ENCODE results near the gene APOBEC3H. TPM values are rescaled to one million over a fixed set of nuclear protein-coding genes. Genes with fewer than 3 reads are reported as not detected.

The APOBEC3H gene
- total and polyA plus RNA-seq, 4 experiments from 2014 or later = 5.7 to 8.5 (median 6.9) TPM

DNA sequence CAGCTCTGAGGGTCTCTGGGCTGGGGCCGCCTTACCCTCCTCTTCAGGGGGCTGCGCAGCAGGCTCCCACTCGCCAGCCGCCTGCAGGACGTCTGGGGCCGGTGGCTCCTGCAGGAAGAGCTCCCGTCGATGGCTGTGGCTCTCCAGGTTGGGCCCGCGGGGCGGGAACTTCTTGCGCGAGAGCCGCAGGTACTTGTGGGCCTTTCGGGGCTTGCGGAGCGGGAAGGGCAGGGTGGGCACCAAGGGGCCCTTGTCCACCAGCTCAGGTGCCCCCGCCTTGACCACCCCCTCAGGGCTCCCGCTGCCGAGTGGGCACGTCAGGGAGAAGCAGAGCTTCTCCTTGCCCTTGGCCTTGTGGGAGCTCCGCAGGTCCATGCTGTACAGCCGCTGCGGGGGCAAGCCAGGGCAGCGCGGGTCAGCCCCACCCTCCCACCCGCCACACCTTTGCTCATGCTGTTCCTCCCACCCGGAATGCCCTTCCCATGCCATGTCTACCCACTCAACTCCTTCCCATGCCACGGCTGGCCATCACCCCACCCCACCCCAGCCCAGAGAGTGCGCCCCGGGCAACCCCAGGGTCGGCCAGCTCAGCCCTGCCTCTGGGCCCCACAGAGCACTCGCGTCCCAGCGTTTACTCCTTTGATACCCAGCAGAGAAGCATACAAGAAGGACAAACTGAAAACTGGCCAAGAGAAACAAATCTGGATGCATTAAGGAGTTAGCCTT lies 37.5 kb downstream of the APOBEC3H start:
- DNase-seq = no peak
- Histone ChIP-seq H3K9me3 (ENCODE audit: control insufficient read depth in 1 of 2, low read length in 2 of 2) (no peaks in the 10 kb centered on the region), H3K4me1 (ENCODE audit: insufficient read depth, low read length) (no peaks in the 10 kb centered on the region), H3K4me3 (ENCODE audit: low read length in 2 of 2) (no peak overlapping the region), H3K27ac (ENCODE audit: low read depth, low read length) (no peak overlapping the region), H3K27me3 (ENCODE audit: insufficient read depth, low read length) (no peaks in the 10 kb centered on the region), H3K36me3 (ENCODE audit: insufficient read depth, low read length) (peaks cover 12% of the 10 kb centered on the region)
- peaks cover 19 to 38% of the 10 kb centered on the region in 2 donors for H3K36me3 Mint-ChIP-seq
- intact Hi-C loops (cut with micrococcal nuclease) = no loop called here
- ChIA-PET POLR2A (ENCODE audit: partially characterized antibody) (interaction anchor here (0.9 to 2.1 kb wide), 5 partner anchors 9 to 182 kb away, joined by 3 to 7 read pairs (median 4); partner anchors contain the start of gene CBX7), CTCF (ENCODE audit: partially characterized antibody) (interaction anchor here (1.1 to 1.8 kb wide), 6 partner anchors 9 to 181 kb away, joined by 3 to 9 read pairs (median 4); no protein-coding TSS in a partner anchor)
- H3K27ac Mint-ChIP-seq = no peak overlapping the region
- H3K27me3 Mint-ChIP-seq = no peaks in the 10 kb centered on the region
- H3K9me3 Mint-ChIP-seq = no peaks in the 10 kb centered on the region
- H3K4me1 Mint-ChIP-seq = peaks cover 0 to 3% (median under 1%) of the 10 kb centered on the region in 4 donors
- H3K4me3 Mint-ChIP-seq = no peak overlapping the region

DNA sequence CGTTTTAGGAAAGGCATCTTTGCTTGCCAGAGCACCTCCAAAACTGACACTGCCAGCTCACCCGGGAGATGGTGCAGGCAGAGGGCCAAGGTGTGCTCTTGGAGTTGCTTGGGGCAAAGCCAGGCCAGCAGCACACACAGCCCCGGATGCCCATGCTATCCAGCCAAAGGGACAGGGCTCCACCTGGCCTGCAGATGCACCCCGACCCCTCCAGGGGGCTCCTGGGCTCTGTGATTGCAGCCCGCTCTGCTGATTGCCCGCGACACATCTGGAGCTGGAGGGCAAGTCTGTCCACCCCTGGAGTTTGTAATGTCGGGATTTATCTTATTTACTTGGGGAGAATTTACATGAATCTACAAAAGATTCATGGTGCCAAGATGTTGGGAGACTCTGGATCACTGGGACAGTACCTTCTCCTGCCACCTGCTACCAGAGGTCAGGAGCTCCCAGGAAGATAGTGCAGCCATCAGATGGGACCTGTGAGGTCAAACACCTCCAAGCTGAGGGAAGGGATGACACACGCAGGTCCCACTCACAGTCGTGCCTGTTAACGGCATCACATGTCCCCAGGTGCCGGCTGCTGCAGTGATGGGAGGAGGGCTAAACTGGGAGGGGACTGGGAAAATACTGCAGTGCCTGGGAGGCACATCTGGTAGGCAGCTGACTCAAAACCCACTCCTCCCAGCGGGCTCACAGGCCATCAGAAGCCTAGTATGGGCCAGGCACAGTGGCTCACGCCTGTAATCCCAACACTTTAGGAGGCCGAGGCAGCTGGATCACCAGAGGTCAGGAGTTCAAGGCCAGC lies 38.2 kb downstream of the APOBEC3H start:
- POLR2A ChIA-PET (ENCODE audit: partially characterized antibody) = interaction anchor here (0.6 to 2.1 kb wide), 6 partner anchors 8 to 1076 kb away, joined by 3 to 7 read pairs (median 4); partner anchors contain the start of genes CBX7 and RPL3
- H3K36me3 Mint-ChIP-seq = peaks cover 14 to 43% of the 10 kb centered on the region in 2 donors
- peak in 1 of 5 donors; percentile 29 for DNase-seq
- Histone ChIP-seq H3K4me1 (ENCODE audit: insufficient read depth, low read length) (no peaks in the 10 kb centered on the region), H3K27ac (ENCODE audit: low read depth, low read length) (no peak overlapping the region), H3K4me3 (ENCODE audit: low read length in 2 of 2) (no peak overlapping the region), H3K36me3 (ENCODE audit: insufficient read depth, low read length) (peaks cover 12% of the 10 kb centered on the region), H3K9me3 (ENCODE audit: control insufficient read depth in 1 of 2, low read length in 2 of 2) (no peaks in the 10 kb centered on the region), H3K27me3 (ENCODE audit: insufficient read depth, low read length) (no peaks in the 10 kb centered on the region)
- CTCF ChIA-PET (ENCODE audit: partially characterized antibody) = interaction anchor here (0.8 to 1.8 kb wide), 7 partner anchors 8 to 182 kb away, joined by 3 to 9 read pairs (median 4); no protein-coding TSS in a partner anchor
- no peaks in the 10 kb centered on the region for H3K9me3 Mint-ChIP-seq
- H3K4me3 Mint-ChIP-seq = no peak overlapping the region
- no peak overlapping the region for H3K27ac Mint-ChIP-seq
- H3K27me3 Mint-ChIP-seq = no peaks in the 10 kb centered on the region
- intact Hi-C loops (cut with micrococcal nuclease) = no loop called here
- peaks cover 0 to 6% (median 3%) of the 10 kb centered on the region in 4 donors for H3K4me1 Mint-ChIP-seq

DNA sequence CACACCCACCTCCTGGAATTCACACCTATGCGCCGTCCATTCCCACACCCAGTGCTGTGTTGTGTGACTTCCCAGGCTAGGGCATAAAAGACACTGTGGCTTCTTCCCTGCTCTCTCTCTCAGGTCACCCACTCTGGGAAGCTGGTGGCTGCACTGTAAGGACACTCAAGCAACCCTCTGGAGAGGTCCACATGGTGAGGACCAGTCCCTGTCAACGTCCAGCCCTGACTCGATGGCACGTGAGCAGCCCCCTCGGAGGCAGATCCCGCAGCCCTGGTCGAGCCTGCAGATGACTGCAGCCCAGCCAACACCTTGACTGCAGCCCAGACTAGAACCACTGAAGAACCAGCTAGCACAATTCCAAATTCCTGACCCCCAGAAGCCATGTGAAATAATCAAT lies 39.3 kb downstream of the APOBEC3H start:
- no peak for DNase-seq
- H3K4me1 Mint-ChIP-seq = peaks cover 0 to 6% (median 3%) of the 10 kb centered on the region in 4 donors
- no peak overlapping the region for H3K4me3 Mint-ChIP-seq
- H3K27ac ChIP-seq (ENCODE audit: low read depth, low read length) = no peak overlapping the region
- H3K27ac Mint-ChIP-seq = peak overlapping the region in 3 of 7 donors; percentile 25 to 41 (median 31)
- no peaks in the 10 kb centered on the region for H3K9me3 ChIP-seq (ENCODE audit: control insufficient read depth in 1 of 2, low read length in 2 of 2)
- peaks cover 11 to 36% of the 10 kb centered on the region in 2 donors for H3K36me3 Mint-ChIP-seq
- no peaks in the 10 kb centered on the region for H3K4me1 ChIP-seq (ENCODE audit: insufficient read depth, low read length)
- H3K9me3 Mint-ChIP-seq = no peaks in the 10 kb centered on the region
- intact Hi-C loops (cut with micrococcal nuclease) = no loop called here
- ChIA-PET POLR2A (ENCODE audit: partially characterized antibody) (interaction anchor here (1.6 to 2.1 kb wide), 2 partner anchors 7 to 183 kb away, joined by 6 to 7 read pairs; partner anchors contain the start of gene RPL3), CTCF (ENCODE audit: partially characterized antibody) (interaction anchor here (0.6 to 1.8 kb wide), 4 partner anchors 12 to 179 kb away, joined by 3 to 9 read pairs (median 4); no protein-coding TSS in a partner anchor)
- no peak overlapping the region for H3K4me3 ChIP-seq (ENCODE audit: low read length in 2 of 2)
- H3K36me3 ChIP-seq (ENCODE audit: insufficient read depth, low read length) = peaks cover 12% of the 10 kb centered on the region
- H3K27me3 Mint-ChIP-seq = no peaks in the 10 kb centered on the region
- H3K27me3 ChIP-seq (ENCODE audit: insufficient read depth, low read length) = no peaks in the 10 kb centered on the region

DNA sequence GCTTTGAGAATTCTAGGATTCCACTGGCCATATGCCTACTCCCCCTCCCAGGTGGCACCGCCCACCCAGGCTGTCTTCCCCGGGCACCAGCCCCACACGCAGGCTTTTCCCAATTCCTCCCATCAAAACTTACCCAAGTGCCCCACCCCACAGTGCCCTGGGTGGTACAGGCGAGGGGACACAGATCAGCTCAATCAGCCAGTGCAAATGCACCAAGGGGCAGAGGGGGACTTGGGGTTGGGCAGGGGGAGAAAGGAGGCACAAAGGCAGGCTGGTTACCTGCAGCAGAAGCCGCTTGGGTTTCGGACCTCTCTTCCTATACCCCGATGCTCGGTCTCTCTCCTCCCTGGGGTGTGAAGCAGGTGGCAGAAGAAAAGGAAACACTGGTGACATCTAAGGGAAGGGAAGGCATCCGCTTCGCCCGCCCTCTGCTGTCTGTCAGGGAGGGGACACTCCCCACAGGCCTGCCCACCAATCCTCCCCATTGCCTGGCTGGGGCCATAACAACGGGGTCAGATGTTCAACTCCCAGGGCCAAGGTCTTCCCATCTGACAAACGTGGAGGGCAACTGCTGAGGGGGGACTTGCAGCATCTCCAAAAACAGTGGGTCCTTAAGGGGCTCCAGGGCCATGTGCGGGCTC lies 41.4 kb downstream of the APOBEC3H start:
- no peaks in the 10 kb centered on the region for H3K36me3 ChIP-seq (ENCODE audit: insufficient read depth, low read length)
- no peak overlapping the region for H3K4me3 ChIP-seq (ENCODE audit: low read length in 2 of 2)
- intact Hi-C loops (cut with micrococcal nuclease) = no loop called here
- DNase-seq = no peak
- peaks cover 1% of the 10 kb centered on the region for H3K4me1 ChIP-seq (ENCODE audit: insufficient read depth, low read length)
- H3K27me3 ChIP-seq (ENCODE audit: insufficient read depth, low read length) = no peaks in the 10 kb centered on the region
- ChIA-PET POLR2A (ENCODE audit: partially characterized antibody) (interaction anchor here (0.9 to 1.4 kb wide), 2 partner anchors 10 to 278 kb away, joined by 4 read pairs; no protein-coding TSS in a partner anchor), CTCF (ENCODE audit: partially characterized antibody) (interaction anchor here (0.7 to 1.2 kb wide), 2 partner anchors 179 to 371 kb away, joined by 3 read pairs; no protein-coding TSS in a partner anchor)
- peaks cover 3 to 22% of the 10 kb centered on the region in 2 donors for H3K36me3 Mint-ChIP-seq
- H3K9me3 Mint-ChIP-seq = no peaks in the 10 kb centered on the region
- no peak overlapping the region for H3K4me3 Mint-ChIP-seq
- peaks cover 1 to 6% (median 4%) of the 10 kb centered on the region in 4 donors for H3K4me1 Mint-ChIP-seq
- no peaks in the 10 kb centered on the region for H3K27me3 Mint-ChIP-seq
- H3K27ac ChIP-seq (ENCODE audit: low read depth, low read length) = no peak overlapping the region
- no peak overlapping the region for H3K27ac Mint-ChIP-seq
- no peaks in the 10 kb centered on the region for H3K9me3 ChIP-seq (ENCODE audit: control insufficient read depth in 1 of 2, low read length in 2 of 2)

DNA sequence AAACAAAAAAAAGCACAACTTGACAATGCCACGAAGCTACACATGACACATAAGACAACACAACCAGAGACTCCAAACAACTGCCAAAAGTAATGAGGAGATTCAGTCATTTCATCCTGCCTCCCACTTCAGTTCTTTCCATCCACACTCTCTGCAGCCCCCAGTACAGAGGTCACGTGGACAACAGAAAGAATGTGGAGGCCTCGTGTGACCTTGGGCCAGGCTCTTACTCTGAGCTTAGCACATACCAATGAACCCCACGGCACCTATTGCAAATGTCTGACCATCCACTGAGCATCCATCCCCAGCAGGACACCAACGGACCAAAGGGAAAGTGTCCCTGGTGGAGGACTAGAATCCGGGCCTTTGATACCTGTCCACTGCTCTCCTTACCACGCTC lies 42.9 kb downstream of the APOBEC3H start:
- peaks cover 3 to 23% of the 10 kb centered on the region in 2 donors for H3K36me3 Mint-ChIP-seq
- intact Hi-C loops (cut with micrococcal nuclease) = no loop called here
- H3K9me3 ChIP-seq (ENCODE audit: control insufficient read depth in 1 of 2, low read length in 2 of 2) = no peaks in the 10 kb centered on the region
- H3K4me3 ChIP-seq (ENCODE audit: low read length in 2 of 2) = no peak overlapping the region
- ChIA-PET POLR2A (ENCODE audit: partially characterized antibody) (no interaction called here), CTCF (ENCODE audit: partially characterized antibody) (no interaction called here)
- H3K4me1 Mint-ChIP-seq = peaks cover 7 to 19% (median 10%) of the 10 kb centered on the region in 4 donors
- peaks cover 9% of the 10 kb centered on the region for H3K4me1 ChIP-seq (ENCODE audit: insufficient read depth, low read length)
- no peaks in the 10 kb centered on the region for H3K9me3 Mint-ChIP-seq
- H3K27me3 Mint-ChIP-seq = no peaks in the 10 kb centered on the region
- peak overlapping the region in 2 of 7 donors; percentile 18 to 48 for H3K27ac Mint-ChIP-seq
- H3K4me3 Mint-ChIP-seq = no peak overlapping the region
- no peak overlapping the region for H3K27ac ChIP-seq (ENCODE audit: low read depth, low read length)
- no peaks in the 10 kb centered on the region for H3K27me3 ChIP-seq (ENCODE audit: insufficient read depth, low read length)
- no peak for DNase-seq
- no peaks in the 10 kb centered on the region for H3K36me3 ChIP-seq (ENCODE audit: insufficient read depth, low read length)

DNA sequence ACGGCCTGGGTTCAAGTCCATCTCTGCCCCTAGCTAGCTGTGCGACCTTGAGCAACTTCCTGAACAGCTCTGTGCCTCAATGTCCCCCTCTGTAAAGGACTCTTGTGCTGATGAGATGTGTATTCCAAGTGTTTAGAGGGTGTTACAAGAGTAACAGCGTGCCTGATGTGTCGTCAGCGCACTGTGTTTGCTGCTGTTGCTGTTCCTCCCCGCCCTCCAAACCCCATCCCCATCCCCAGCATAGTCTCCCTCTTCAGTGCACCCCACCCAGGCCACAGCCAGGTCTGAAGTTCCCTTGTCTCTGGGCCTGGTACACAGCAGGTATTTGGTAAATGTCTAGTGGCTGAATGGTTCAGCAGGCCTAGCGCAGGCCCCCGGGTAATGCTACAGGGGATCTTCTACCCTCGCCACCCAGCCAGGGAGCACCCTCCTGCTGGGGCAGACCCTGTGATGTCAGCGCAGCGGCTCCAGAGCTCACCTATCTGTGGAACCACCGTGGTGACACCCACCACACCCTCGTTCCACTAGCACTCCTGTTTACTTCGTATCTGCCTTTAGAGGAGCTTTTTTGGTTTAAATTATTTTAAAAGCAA lies 45.1 kb downstream of the APOBEC3H start:
- peaks cover 17 to 30% (median 19%) of the 10 kb centered on the region in 4 donors for H3K4me1 Mint-ChIP-seq
- Histone ChIP-seq H3K27me3 (ENCODE audit: insufficient read depth, low read length) (no peaks in the 10 kb centered on the region), H3K9me3 (ENCODE audit: control insufficient read depth in 1 of 2, low read length in 2 of 2) (no peaks in the 10 kb centered on the region), H3K4me1 (ENCODE audit: insufficient read depth, low read length) (peaks cover 22% of the 10 kb centered on the region), H3K36me3 (ENCODE audit: insufficient read depth, low read length) (no peaks in the 10 kb centered on the region), H3K4me3 (ENCODE audit: low read length in 2 of 2) (no peak overlapping the region), H3K27ac (ENCODE audit: low read depth, low read length) (no peak overlapping the region)
- H3K27me3 Mint-ChIP-seq = no peaks in the 10 kb centered on the region
- H3K4me3 Mint-ChIP-seq = peak overlapping the region in 1 of 8 donors; percentile 21
- ChIA-PET POLR2A (ENCODE audit: partially characterized antibody) (interaction anchor here (0.7 to 1.2 kb wide), 2 partner anchors 10 to 14 kb away, joined by 3 read pairs; partner anchors contain the start of gene CBX7), CTCF (ENCODE audit: partially characterized antibody) (interaction anchor here (1.2 to 2.2 kb wide), 6 partner anchors 29 to 177 kb away, joined by 4 to 7 read pairs (median 5); partner anchors contain the start of gene RPL3)
- no peaks in the 10 kb centered on the region for H3K9me3 Mint-ChIP-seq
- DNase-seq = no peak
- H3K27ac Mint-ChIP-seq = peak overlapping the region in 1 of 7 donors; percentile 42
- H3K36me3 Mint-ChIP-seq = peaks cover 0 to 25% of the 10 kb centered on the region in 2 donors
- intact Hi-C loops (cut with micrococcal nuclease) = no loop called here
